ENCODE measurements around the gene STOX2.

Gene STOX2

GRCh38 chr4:184014301-184014700 is 109.2 kb downstream of the STOX2 start:
- Histone ChIP-seq H3K4me1 (ENCODE audit: control insufficient read depth, low read length) (no peaks in the 10 kb centered on the region), H3K27ac (ENCODE audit: low read depth, low read length) (no peak overlapping the region), H3K9me2 (replicated peaks; ENCODE audit: control insufficient read depth, low read length) (no peaks in the 10 kb centered on the region), H3K36me3 (ENCODE audit: control insufficient read depth, low read length) (no peaks in the 10 kb centered on the region), H3K79me2 (ENCODE audit: control insufficient read depth, low read length) (no peaks in the 10 kb centered on the region), H4K20me1 (ENCODE audit: control insufficient read depth, insufficient read depth, low read depth, low read length) (no peaks in the 10 kb centered on the region), H3F3A (ENCODE audit: control insufficient read depth, insufficient read depth) (no peaks in the 10 kb centered on the region), H3K27me3 (ENCODE audit: control insufficient read depth, low read length) (no peaks in the 10 kb centered on the region), H3K4me2 (ENCODE audit: low read length) (no peak overlapping the region), H3K9me3 (ENCODE audit: control insufficient read depth, insufficient read depth, low read length) (no peaks in the 10 kb centered on the region), H3K4me3 (ENCODE audit: low read length) (no peak overlapping the region)
- no peak for TF ChIP-seq EZH2phosphoT487 (IDR thresholded peaks at IDR 0.05; ENCODE audit: borderline replicate concordance, low read length)
- TF ChIP-seq CTCF (IDR thresholded peaks at IDR 0.05; ENCODE audit: low read depth, low read length, poor library complexity, severe bottlenecking), result no peak

- H4K20me1 ChIP-seq (ENCODE audit: control insufficient read depth, insufficient read depth, low read depth, low read length), result no peaks in the 10 kb centered on the region
- no peak overlapping the region for H3K4me3 ChIP-seq (ENCODE audit: low read length)
- H3K9me2 ChIP-seq (replicated peaks; ENCODE audit: control insufficient read depth, low read length), result no peaks in the 10 kb centered on the region
- no peaks in the 10 kb centered on the region for H3K9me3 ChIP-seq (ENCODE audit: control insufficient read depth, insufficient read depth, low read length)
- no peaks in the 10 kb centered on the region for H3K27me3 ChIP-seq (ENCODE audit: control insufficient read depth, low read length)
- H3K79me2 ChIP-seq (ENCODE audit: control insufficient read depth, low read length), result no peaks in the 10 kb centered on the region
- no peaks in the 10 kb centered on the region for H3K36me3 ChIP-seq (ENCODE audit: control insufficient read depth, low read length)
- no peak for TF ChIP-seq CTCF (IDR thresholded peaks at IDR 0.05; ENCODE audit: low read depth, low read length, poor library complexity, severe bottlenecking)
- TF ChIP-seq EZH2phosphoT487 (IDR thresholded peaks at IDR 0.05; ENCODE audit: borderline replicate concordance, low read length), result no peak
- no peak overlapping the region for H3K27ac ChIP-seq (ENCODE audit: low read depth, low read length)
- H3K4me1 ChIP-seq (ENCODE audit: control insufficient read depth, low read length), result no peaks in the 10 kb centered on the region
- H3F3A ChIP-seq (ENCODE audit: control insufficient read depth, insufficient read depth), result no peaks in the 10 kb centered on the region
- H3K4me2 ChIP-seq (ENCODE audit: low read length), result no peak overlapping the region
Measured at GRCh38 chr4:184016759-184017668, 111.9 kb downstream of the STOX2 start.

GRCh38 chr4:184019076-184019475 is 114.0 kb downstream of the STOX2 start:
- no peaks in the 10 kb centered on the region for H3K79me2 ChIP-seq (ENCODE audit: control insufficient read depth, low read length)
- H4K20me1 ChIP-seq (ENCODE audit: control insufficient read depth, insufficient read depth, low read depth, low read length), result no peaks in the 10 kb centered on the region
- H3F3A ChIP-seq (ENCODE audit: control insufficient read depth, insufficient read depth), result no peaks in the 10 kb centered on the region
- H3K9me3 ChIP-seq (ENCODE audit: control insufficient read depth, insufficient read depth, low read length), result no peaks in the 10 kb centered on the region
- H3K4me2 ChIP-seq (ENCODE audit: low read length), result no peak overlapping the region
- TF ChIP-seq CTCF (IDR thresholded peaks at IDR 0.05; ENCODE audit: low read depth, low read length, poor library complexity, severe bottlenecking) (no peak), EZH2phosphoT487 (IDR thresholded peaks at IDR 0.05; ENCODE audit: borderline replicate concordance, low read length) (no peak)
- no peak overlapping the region for H3K27ac ChIP-seq (ENCODE audit: low read depth, low read length)
- no peaks in the 10 kb centered on the region for H3K36me3 ChIP-seq (ENCODE audit: control insufficient read depth, low read length)
- H3K9me2 ChIP-seq (replicated peaks; ENCODE audit: control insufficient read depth, low read length), result no peaks in the 10 kb centered on the region
- H3K4me1 ChIP-seq (ENCODE audit: control insufficient read depth, low read length), result no peaks in the 10 kb centered on the region
- H3K27me3 ChIP-seq (ENCODE audit: control insufficient read depth, low read length), result no peaks in the 10 kb centered on the region; the same call in 1 of the 2 replicates
- no peak overlapping the region for H3K4me3 ChIP-seq (ENCODE audit: low read length)

Data from DOHH2 (cell line).